ENCODE data around the gene CFAP126.

CFAP126 gene

GRCh38 chr1:161399257-161399998 is 31.8 kb upstream of the CFAP126 start (continued):
- TF ChIP-seq ZNF19 (tag by site-specific recombination; IDR thresholded peaks at IDR 0.05; ENCODE audit: low read depth), result no peak
- TF ChIP-seq ZNF335 (tag by site-specific recombination; conservative IDR thresholded peaks at IDR 0.05), result peak; percentile 90
- TF ChIP-seq ZNF280C (tag by site-specific recombination; IDR thresholded peaks at IDR 0.05), result no peak
- peak; percentile 99; the same call in 1 of the 2 replicates for TF ChIP-seq ZNF600 (tag by site-specific recombination; IDR thresholded peaks at IDR 0.05)
- TF ChIP-seq HOXC10 (CRISPR knock-in tag; IDR thresholded peaks at IDR 0.05), result no peak
- TF ChIP-seq GFI1B (tag by site-specific recombination; IDR thresholded peaks at IDR 0.05), result no peak
- TF ChIP-seq SP3 (tag by site-specific recombination; IDR thresholded peaks at IDR 0.05), result peak; percentile 38
- no peak for TF ChIP-seq ZNF23 (tag by site-specific recombination; IDR thresholded peaks at IDR 0.05; ENCODE audit: borderline replicate concordance)
- TF ChIP-seq ZNF416 (tag by site-specific recombination; IDR thresholded peaks at IDR 0.05), result no peak
- 0 out of 2 replicates have a peak, but pooled peaks have one; percentile 58 for TF ChIP-seq ZNF280D (tag by site-specific recombination; IDR thresholded peaks at IDR 0.05)
- peak; percentile 89 for TF ChIP-seq ZNF362 (tag by site-specific recombination; IDR thresholded peaks at IDR 0.05)
- TF ChIP-seq YY1 (tag by site-specific recombination; IDR thresholded peaks at IDR 0.05), result 0 out of 2 replicates have a peak, but pooled peaks have one; percentile 68
- TF ChIP-seq ZNF549 (tag by site-specific recombination; IDR thresholded peaks at IDR 0.05), result peak; percentile 6; the same call in 1 of the 2 replicates
- TF ChIP-seq SP2 (tag by site-specific recombination; IDR thresholded peaks at IDR 0.05), result peak; percentile 80
- no peak; the same call in 1 of the 2 replicates for TF ChIP-seq BCL11A (tag by site-specific recombination; IDR thresholded peaks at IDR 0.05; ENCODE audit: low read depth)
- no peak for TF ChIP-seq ZBTB44 (tag by site-specific recombination; IDR thresholded peaks at IDR 0.05)
- no peak for TF ChIP-seq HOXA7 (CRISPR knock-in tag; IDR thresholded peaks at IDR 0.05; ENCODE audit: borderline replicate concordance)
- TF ChIP-seq ZNF518A (tag by site-specific recombination; conservative IDR thresholded peaks at IDR 0.05; ENCODE audit: low read depth), result peak; percentile 87
- no peak for TF ChIP-seq ZNF169 (tag by site-specific recombination; IDR thresholded peaks at IDR 0.05)
- peak; percentile 83 for TF ChIP-seq ZNF561 (tag by site-specific recombination; IDR thresholded peaks at IDR 0.05; ENCODE audit: borderline replicate concordance)
- TF ChIP-seq ZNF148 (tag by site-specific recombination; IDR thresholded peaks at IDR 0.05; ENCODE audit: borderline replicate concordance), result no peak
- TF ChIP-seq ZNF660 (tag by site-specific recombination; IDR thresholded peaks at IDR 0.05), result peak; percentile 85
